GM12878 (cell line): ENCODE results near the gene BZW1. TPM values are rescaled to one million over a fixed set of nuclear protein-coding genes. Genes with fewer than 3 reads are reported as not detected.

ENCODE experiments used
- ATAC-seq: fragments of 200-7000 bp; cut with Tn5 transposase; 3 replicates; pipeline ENCODE4 v1.9.1; 2020; ENCODE audit warnings: mild to moderate bottlenecking, moderate library complexity
- BruUV-seq: library from RNA; stranded (reverse); fragments of 400-500 nt; replicated peaks from 2 replicates; lab custom pipeline; 2021; lab: Mats Ljungman, UMichigan
- CTCF ChIA-PET: fragments of 300-600 bp; sonication (Branson Sonifier 250); formaldehyde crosslinking; extraction: SDS; loops from one replicate; lab custom pipeline; 2021; ENCODE audit warnings: inconsistent platforms; lab: Yijun Ruan, JAX
- POLR2A ChIA-PET: fragments of 350-600 bp; formaldehyde crosslinking; extraction: SDS; loops from one replicate; lab custom pipeline; 2021; ENCODE audit warnings: inconsistent platforms; lab: Charles Lee
- RAD21 ChIA-PET: fragments of 300-600 bp; sonication (Branson Sonifier 250); formaldehyde crosslinking; loops from one replicate; lab custom pipeline; 2023; ENCODE audit warnings: antibody characterized with exemption; ENCODE audit not compliant: unreplicated experiment; lab: Charles Lee
- SMC1A ChIA-PET: fragments of 300-600 bp; sonication (Branson Sonifier 250); formaldehyde crosslinking; loops from one replicate; lab custom pipeline; 2023; ENCODE audit not compliant: unreplicated experiment, uncharacterized antibody; lab: Charles Lee
- DNase-seq: peaks from one replicate; pipeline ENCODE4 v3.0.0-alpha.2; 2011; ENCODE audit warnings: low read depth, low spot score
- FAIRE-seq: peaks from 3 replicates; lab custom pipeline; 2011; peaks lifted over from hg19 to GRCh38; lab: Jason Lieb, UNC
- H2AFZ ChIP-seq: 2 replicates; pipeline ENCODE4 v1.6.0; 2011; ENCODE audit warnings: low read depth, low read length, control low read depth; ENCODE audit not compliant: control insufficient read depth
- H3K27ac ChIP-seq: 2 replicates; pipeline ENCODE4 v1.5.1; 2011; ENCODE audit warnings: control low read depth; ENCODE audit not compliant: control insufficient read depth, insufficient read depth
- H3K27me3 ChIP-seq, 2 experiments: replicated peaks in 1 of 2; 2 replicates each; pipeline versions ENCODE4 v1.6.0 to v1.6.1; 2011; ENCODE audit warnings: low read length in 1 of 2; ENCODE audit not compliant: control insufficient read depth in 2 of 2, insufficient read depth in 2 of 2
- H3K36me3 ChIP-seq, 2 experiments: 2 replicates each; pipeline ENCODE4 v1.5.1; 2011; ENCODE audit warnings: low read length in 1 of 2; ENCODE audit not compliant: control insufficient read depth in 2 of 2, insufficient read depth in 2 of 2
- H3K4me1 ChIP-seq: 2 replicates; pipeline ENCODE4 v1.6.1; 2011; ENCODE audit warnings: mild to moderate bottlenecking, low read length, moderate library complexity, mixed read lengths; ENCODE audit not compliant: control insufficient read depth, insufficient read depth
- H3K4me2 ChIP-seq: 2 replicates; pipeline ENCODE4 v1.6.0; 2011; ENCODE audit warnings: control low read depth; ENCODE audit not compliant: control insufficient read depth, insufficient read depth
- H3K4me3 ChIP-seq: fragments of 200-600 bp; sonication (generic); 2 replicates; pipeline ENCODE4 v1.5.1; 2016
- H3K79me2 ChIP-seq: 2 replicates; pipeline ENCODE4 v1.6.0; 2011; ENCODE audit warnings: low read length; ENCODE audit not compliant: control insufficient read depth, insufficient read depth
- H3K9ac ChIP-seq: 2 replicates; pipeline ENCODE4 v1.8.0; 2011; ENCODE audit warnings: low read length, control low read depth, mixed read lengths; ENCODE audit not compliant: control insufficient read depth, insufficient read depth
- H3K9me3 ChIP-seq: replicated peaks from 3 replicates; pipeline ENCODE4 v1.5.1; 2011; ENCODE audit warnings: mild to moderate bottlenecking, low read length; ENCODE audit not compliant: control insufficient read depth, insufficient read depth
- H4K20me1 ChIP-seq: 2 replicates; pipeline ENCODE4 v1.6.0; 2011; ENCODE audit not compliant: control insufficient read depth, insufficient read depth
- BCL11A ChIP-seq: IDR thresholded peaks from 2 replicates; pipeline ENCODE4 v1.6.1; 2011; ENCODE audit warnings: low read depth, low read length
- CEBPB ChIP-seq, 2 experiments: fragments of 150-350 bp in 1 of 2; IDR thresholded peaks; 2 replicates each; pipeline ENCODE4 v1.6.1; 2012 to 2014; ENCODE audit warnings: low read depth in 2 of 2, low read length in 2 of 2, borderline replicate concordance in 1 of 2, inconsistent platforms in 1 of 2
- GABPA ChIP-seq: IDR thresholded peaks from 2 replicates; pipeline ENCODE4 v1.6.1; 2014; ENCODE audit warnings: antibody characterized with exemption, low read depth, mild to moderate bottlenecking, inconsistent platforms
- KLF5 ChIP-seq: fragments of 450-650 bp; IDR thresholded peaks from 2 replicates; pipeline ENCODE4 v1.6.1; 2014; ENCODE audit warnings: mild to moderate bottlenecking; ENCODE audit not compliant: partially characterized antibody
- PAX5 ChIP-seq: IDR thresholded peaks from 2 replicates; pipeline ENCODE4 v1.6.1; 2011; ENCODE audit warnings: low read depth, low read length, borderline replicate concordance
- RBBP5 ChIP-seq: fragments of 200-600 bp; sonication (generic); conservative IDR thresholded peaks from 2 replicates; pipeline ENCODE4 v1.6.1; 2016
- SIX5 ChIP-seq: IDR thresholded peaks from 2 replicates; pipeline ENCODE4 v1.6.1; 2011; ENCODE audit warnings: mild to moderate bottlenecking, low read depth, low read length, moderate library complexity; ENCODE audit not compliant: severe bottlenecking
- SUZ12 ChIP-seq: fragments of 200-600 bp; sonication (generic); IDR thresholded peaks from one replicate; pipeline ENCODE4 v1.6.1; 2018; ENCODE audit warnings: antibody characterized with exemption, mild to moderate bottlenecking; ENCODE audit not compliant: unreplicated experiment
- TAF1 ChIP-seq: IDR thresholded peaks from 2 replicates; pipeline ENCODE4 v1.6.1; 2011; ENCODE audit warnings: mild to moderate bottlenecking, low read depth, low read length, borderline replicate concordance
- TBL1XR1 ChIP-seq: IDR thresholded peaks from 2 replicates; pipeline ENCODE4 v1.6.1; 2012; ENCODE audit warnings: low read depth, low read length, improper control_type of control experiment
- WGBS: methylation state at CpG from one replicate; pipeline ENCODE4 v1.1.6; 2016; ENCODE audit warnings: low lambda C conversion rate; ENCODE audit not compliant: insufficient replicate concordance, insufficient coverage; ENCODE audit errors: missing lambda C conversion rate; 5-methylcytosine and 5-hydroxymethylcytosine counted together
- in situ Hi-C: fragments of 300-500 bp; cut with MboI; formaldehyde crosslinking; loops from 9 replicates; pipeline ENCODE4 v1.14.3; 2018; ENCODE audit warnings: mixed read lengths
- intact Hi-C: fragments of 100-400 bp; cut with micrococcal nuclease; formaldehyde crosslinking; loops from one replicate; pipeline ENCODE4 v1.14.2; 2022; ENCODE audit not compliant: unreplicated experiment
- polyA plus RNA-seq, 11 experiments: library from polyadenylated mRNA; depleted of rRNA in 4 of 11; unstranded in 6 of 11; stranded (reverse) in 5 of 11; fragments of >200 nt; fragmentation: Nextera tagmentation in 4 of 11; fragmentation: Illumina TruSeq in 1 of 11; extraction: Ambion mirVana in 4 of 11; extraction: Trizol in 1 of 11; gene quantifications; 1 replicate in 1 of 11; 2 replicates in 10 of 11; pipeline versions ENCODE4 v1.2.1 to v1.2.3, GENCODE V29; 2011 to 2016; ENCODE audit warnings: inconsistent platforms in 2 of 11, missing spikeins in 2 of 11, low read depth in 1 of 11
- total RNA-seq, 4 experiments: library from RNA; depleted of rRNA in 3 of 4; stranded (reverse); fragments of >200 nt in 3 of 4; fragmentation: Illumina TruSeq in 1 of 4; extraction: Trizol in 1 of 4; gene quantifications; 2 replicates each; pipeline versions ENCODE4 v1.2.1 to v1.2.3, GENCODE V29; 2013 to 2021
- TF ChIP-seq, protein P1 (sequence below): IDR thresholded peaks from 2 replicates; pipeline ENCODE4 v1.6.1; 2011; ENCODE audit warnings: low read depth, mild to moderate bottlenecking, low read length, moderate library complexity, borderline replicate concordance; ENCODE audit errors: extremely low read depth
- TF ChIP-seq, protein P2 (sequence below): fragments of 450-650 bp; IDR thresholded peaks from 2 replicates; pipeline ENCODE4 v1.6.1; 2016; ENCODE audit warnings: mild to moderate bottlenecking
- TF ChIP-seq, protein P3 (sequence below): IDR thresholded peaks from 2 replicates; pipeline ENCODE4 v1.6.1; 2011; ENCODE audit warnings: borderline replicate concordance, low read depth, mild to moderate bottlenecking, moderate library complexity, mixed read lengths, low read length; ENCODE audit not compliant: insufficient read depth; ENCODE audit errors: extremely low read length
- TF ChIP-seq, protein P4 (sequence below): IDR thresholded peaks from 2 replicates; pipeline ENCODE4 v1.6.1; 2012; ENCODE audit warnings: mild to moderate bottlenecking, low read depth, low read length
- TF ChIP-seq, protein P5 (sequence below): fragments of 450-650 bp; formaldehyde crosslinking; IDR thresholded peaks from 2 replicates; pipeline ENCODE4 v1.4.0; 2020; ENCODE audit warnings: mild to moderate bottlenecking, moderate library complexity

The BZW1 gene
- total and polyA plus RNA-seq, 10 of the 15 experiments (the other 5 are each of a cell fraction or from before 2014, with no cell fraction given) = 186 to 349 (median 269) TPM

DNA sequence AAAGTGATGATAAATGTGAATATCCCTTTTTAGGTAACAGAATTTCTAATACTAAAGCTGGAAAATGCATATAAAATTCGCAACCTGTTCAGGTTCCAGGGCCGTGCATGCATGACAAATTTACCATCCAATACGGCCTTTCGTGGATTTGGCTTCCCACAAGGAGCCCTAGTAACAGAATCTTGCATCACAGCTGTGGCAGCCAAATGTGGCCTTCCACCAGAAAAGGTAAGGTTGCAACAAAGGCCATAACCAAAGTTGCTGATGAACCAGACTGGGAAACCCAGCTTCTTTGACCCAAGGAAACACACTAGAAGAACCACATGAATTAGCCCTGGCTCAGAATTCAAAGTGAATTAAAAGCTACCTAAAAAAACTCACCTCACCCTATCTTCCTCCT lies 49.6 kb upstream of the BZW1 start:
- intact Hi-C loops = no loop called here
- 43% methylated on average over 4 of the region's 4 CpGs for WGBS
- DNase-seq = no peak
- CTCF ChIA-PET = interaction anchor here (0.9 to 1.3 kb wide), 2 partner anchors 25 to 38 kb away, joined by 3 read pairs; no protein-coding TSS in a partner anchor
- SMC1A ChIA-PET = interaction anchor here (1.2 kb wide), 1 partner anchor 11 kb away, joined by 3 read pairs; no protein-coding TSS in a partner anchor
- POLR2A ChIA-PET = no interaction called here
- Histone ChIP-seq H3K79me2 (no peaks in the 10 kb centered on the region), H2AFZ (no peak overlapping the region), H3K4me2 (no peak overlapping the region), H3K9me3 (no peaks in the 10 kb centered on the region), H3K27ac (no peak overlapping the region), H4K20me1 (no peaks in the 10 kb centered on the region), H3K4me3 (no peak overlapping the region), H3K27me3 (peaks cover 0 to 1% of the 10 kb centered on the region in 2 experiments; a peak in 3 of 4 replicates), H3K36me3 (no peaks in the 10 kb centered on the region), H3K4me1 (no peaks in the 10 kb centered on the region; the same call in 1 of the 2 replicates), H3K9ac (no peak overlapping the region)
- FAIRE-seq = no peak
- RAD21 ChIA-PET = no interaction called here
- no TSS peak for BruUV-seq
- in situ Hi-C loops = no loop called here
- no peak for ATAC-seq
- TF ChIP-seq, protein P1, sequence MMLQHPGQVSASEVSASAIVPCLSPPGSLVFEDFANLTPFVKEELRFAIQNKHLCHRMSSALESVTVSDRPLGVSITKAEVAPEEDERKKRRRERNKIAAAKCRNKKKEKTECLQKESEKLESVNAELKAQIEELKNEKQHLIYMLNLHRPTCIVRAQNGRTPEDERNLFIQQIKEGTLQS = no peak
- no peak for TF ChIP-seq TAF1
- no peak for TF ChIP-seq CEBPB (IDR thresholded peaks at IDR 0.05; ENCODE audit: borderline replicate concordance in 1 of 2, low read depth in 2 of 2, low read length in 2 of 2)
- no peak for TF ChIP-seq GABPA
- TF ChIP-seq BCL11A = no peak
- TF ChIP-seq PAX5 = no peak
- TF ChIP-seq SIX5 = no peak
- TF ChIP-seq, protein P2, sequence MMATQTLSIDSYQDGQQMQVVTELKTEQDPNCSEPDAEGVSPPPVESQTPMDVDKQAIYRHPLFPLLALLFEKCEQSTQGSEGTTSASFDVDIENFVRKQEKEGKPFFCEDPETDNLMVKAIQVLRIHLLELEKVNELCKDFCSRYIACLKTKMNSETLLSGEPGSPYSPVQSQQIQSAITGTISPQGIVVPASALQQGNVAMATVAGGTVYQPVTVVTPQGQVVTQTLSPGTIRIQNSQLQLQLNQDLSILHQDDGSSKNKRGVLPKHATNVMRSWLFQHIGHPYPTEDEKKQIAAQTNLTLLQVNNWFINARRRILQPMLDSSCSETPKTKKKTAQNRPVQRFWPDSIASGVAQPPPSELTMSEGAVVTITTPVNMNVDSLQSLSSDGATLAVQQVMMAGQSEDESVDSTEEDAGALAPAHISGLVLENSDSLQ = no peak
- TF ChIP-seq SUZ12 = no peak
- TF ChIP-seq KLF5 = no peak
- no peak for TF ChIP-seq RBBP5
- TF ChIP-seq, protein P3, sequence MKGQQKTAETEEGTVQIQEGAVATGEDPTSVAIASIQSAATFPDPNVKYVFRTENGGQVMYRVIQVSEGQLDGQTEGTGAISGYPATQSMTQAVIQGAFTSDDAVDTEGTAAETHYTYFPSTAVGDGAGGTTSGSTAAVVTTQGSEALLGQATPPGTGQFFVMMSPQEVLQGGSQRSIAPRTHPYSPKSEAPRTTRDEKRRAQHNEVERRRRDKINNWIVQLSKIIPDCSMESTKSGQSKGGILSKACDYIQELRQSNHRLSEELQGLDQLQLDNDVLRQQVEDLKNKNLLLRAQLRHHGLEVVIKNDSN = no peak
- TF ChIP-seq TBL1XR1 = no peak
- TF ChIP-seq, protein P4, sequence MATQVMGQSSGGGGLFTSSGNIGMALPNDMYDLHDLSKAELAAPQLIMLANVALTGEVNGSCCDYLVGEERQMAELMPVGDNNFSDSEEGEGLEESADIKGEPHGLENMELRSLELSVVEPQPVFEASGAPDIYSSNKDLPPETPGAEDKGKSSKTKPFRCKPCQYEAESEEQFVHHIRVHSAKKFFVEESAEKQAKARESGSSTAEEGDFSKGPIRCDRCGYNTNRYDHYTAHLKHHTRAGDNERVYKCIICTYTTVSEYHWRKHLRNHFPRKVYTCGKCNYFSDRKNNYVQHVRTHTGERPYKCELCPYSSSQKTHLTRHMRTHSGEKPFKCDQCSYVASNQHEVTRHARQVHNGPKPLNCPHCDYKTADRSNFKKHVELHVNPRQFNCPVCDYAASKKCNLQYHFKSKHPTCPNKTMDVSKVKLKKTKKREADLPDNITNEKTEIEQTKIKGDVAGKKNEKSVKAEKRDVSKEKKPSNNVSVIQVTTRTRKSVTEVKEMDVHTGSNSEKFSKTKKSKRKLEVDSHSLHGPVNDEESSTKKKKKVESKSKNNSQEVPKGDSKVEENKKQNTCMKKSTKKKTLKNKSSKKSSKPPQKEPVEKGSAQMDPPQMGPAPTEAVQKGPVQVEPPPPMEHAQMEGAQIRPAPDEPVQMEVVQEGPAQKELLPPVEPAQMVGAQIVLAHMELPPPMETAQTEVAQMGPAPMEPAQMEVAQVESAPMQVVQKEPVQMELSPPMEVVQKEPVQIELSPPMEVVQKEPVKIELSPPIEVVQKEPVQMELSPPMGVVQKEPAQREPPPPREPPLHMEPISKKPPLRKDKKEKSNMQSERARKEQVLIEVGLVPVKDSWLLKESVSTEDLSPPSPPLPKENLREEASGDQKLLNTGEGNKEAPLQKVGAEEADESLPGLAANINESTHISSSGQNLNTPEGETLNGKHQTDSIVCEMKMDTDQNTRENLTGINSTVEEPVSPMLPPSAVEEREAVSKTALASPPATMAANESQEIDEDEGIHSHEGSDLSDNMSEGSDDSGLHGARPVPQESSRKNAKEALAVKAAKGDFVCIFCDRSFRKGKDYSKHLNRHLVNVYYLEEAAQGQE = no peak
- TF ChIP-seq, protein P5, sequence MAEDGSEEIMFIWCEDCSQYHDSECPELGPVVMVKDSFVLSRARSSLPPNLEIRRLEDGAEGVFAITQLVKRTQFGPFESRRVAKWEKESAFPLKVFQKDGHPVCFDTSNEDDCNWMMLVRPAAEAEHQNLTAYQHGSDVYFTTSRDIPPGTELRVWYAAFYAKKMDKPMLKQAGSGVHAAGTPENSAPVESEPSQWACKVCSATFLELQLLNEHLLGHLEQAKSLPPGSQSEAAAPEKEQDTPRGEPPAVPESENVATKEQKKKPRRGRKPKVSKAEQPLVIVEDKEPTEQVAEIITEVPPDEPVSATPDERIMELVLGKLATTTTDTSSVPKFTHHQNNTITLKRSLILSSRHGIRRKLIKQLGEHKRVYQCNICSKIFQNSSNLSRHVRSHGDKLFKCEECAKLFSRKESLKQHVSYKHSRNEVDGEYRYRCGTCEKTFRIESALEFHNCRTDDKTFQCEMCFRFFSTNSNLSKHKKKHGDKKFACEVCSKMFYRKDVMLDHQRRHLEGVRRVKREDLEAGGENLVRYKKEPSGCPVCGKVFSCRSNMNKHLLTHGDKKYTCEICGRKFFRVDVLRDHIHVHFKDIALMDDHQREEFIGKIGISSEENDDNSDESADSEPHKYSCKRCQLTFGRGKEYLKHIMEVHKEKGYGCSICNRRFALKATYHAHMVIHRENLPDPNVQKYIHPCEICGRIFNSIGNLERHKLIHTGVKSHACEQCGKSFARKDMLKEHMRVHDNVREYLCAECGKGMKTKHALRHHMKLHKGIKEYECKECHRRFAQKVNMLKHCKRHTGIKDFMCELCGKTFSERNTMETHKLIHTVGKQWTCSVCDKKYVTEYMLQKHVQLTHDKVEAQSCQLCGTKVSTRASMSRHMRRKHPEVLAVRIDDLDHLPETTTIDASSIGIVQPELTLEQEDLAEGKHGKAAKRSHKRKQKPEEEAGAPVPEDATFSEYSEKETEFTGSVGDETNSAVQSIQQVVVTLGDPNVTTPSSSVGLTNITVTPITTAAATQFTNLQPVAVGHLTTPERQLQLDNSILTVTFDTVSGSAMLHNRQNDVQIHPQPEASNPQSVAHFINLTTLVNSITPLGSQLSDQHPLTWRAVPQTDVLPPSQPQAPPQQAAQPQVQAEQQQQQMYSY (CRISPR knock-in tag) = no peak
